H1 (cell line): ENCODE results near the gene RGP1. TPM values are rescaled to one million over a fixed set of nuclear protein-coding genes. Genes with fewer than 3 reads are reported as not detected.

Experiments used
- CHD2 ChIP-seq: IDR thresholded peaks from 2 replicates; pipeline ENCODE4 v1.6.1; 2012; ENCODE audit warnings: low read length, improper control_type of control experiment
- JUND ChIP-seq: IDR thresholded peaks from 2 replicates; pipeline ENCODE4 v1.6.1; 2011; ENCODE audit warnings: mild to moderate bottlenecking, improper control_type of control experiment, low read length
- MAFK ChIP-seq: IDR thresholded peaks from 2 replicates; pipeline ENCODE4 v1.6.1; 2012; ENCODE audit warnings: low read depth, mild to moderate bottlenecking, improper control_type of control experiment, low read length
- PHF8 ChIP-seq: fragments of 200-600 bp; sonication (generic); conservative IDR thresholded peaks from 2 replicates; pipeline ENCODE4 v1.7.1; 2012; ENCODE audit warnings: low read depth, mild to moderate bottlenecking, inconsistent platforms, low read length, moderate library complexity
- SUZ12 ChIP-seq: fragments of 200-600 bp; sonication (generic); IDR thresholded peaks from 2 replicates; pipeline ENCODE4 v1.6.1; 2012; ENCODE audit warnings: mild to moderate bottlenecking, inconsistent platforms, low read length, moderate library complexity, mixed read lengths
- polyA plus RNA-seq, 7 experiments: library from polyadenylated mRNA; depleted of rRNA in 3 of 7; stranded (reverse) in 5 of 7; unstranded in 2 of 7; fragments of >200 nt in 5 of 7; fragments of 200-250 nt in 2 of 7; gene quantifications; 1 replicate in 5 of 7; 2 replicates in 1 of 7; 4 replicates in 1 of 7; pipeline versions ENCODE4 v1.2.1 to v1.2.3, GENCODE V29; 2011 to 2013; ENCODE audit warnings: missing spikeins in 2 of 7, mixed read lengths in 2 of 7
- total RNA-seq: library from RNA; stranded (reverse); fragmentation: NEBNext Ultra II Directional; extraction: Animal tissue kit (Norgen Biotek cat#: 25700); gene quantifications from 2 replicates; pipeline ENCODE4 v1.2.1, GENCODE V29; 2021
- TF ChIP-seq, protein P1 (sequence below): IDR thresholded peaks from 2 replicates; pipeline ENCODE4 v1.6.1; 2012; ENCODE audit warnings: inconsistent platforms

The RGP1 gene
- total and polyA plus RNA-seq, 2 of the 8 experiments (the other 6 are each of a cell fraction or from before 2014, with no cell fraction given): 11.8 to 22.7 TPM

DNA sequence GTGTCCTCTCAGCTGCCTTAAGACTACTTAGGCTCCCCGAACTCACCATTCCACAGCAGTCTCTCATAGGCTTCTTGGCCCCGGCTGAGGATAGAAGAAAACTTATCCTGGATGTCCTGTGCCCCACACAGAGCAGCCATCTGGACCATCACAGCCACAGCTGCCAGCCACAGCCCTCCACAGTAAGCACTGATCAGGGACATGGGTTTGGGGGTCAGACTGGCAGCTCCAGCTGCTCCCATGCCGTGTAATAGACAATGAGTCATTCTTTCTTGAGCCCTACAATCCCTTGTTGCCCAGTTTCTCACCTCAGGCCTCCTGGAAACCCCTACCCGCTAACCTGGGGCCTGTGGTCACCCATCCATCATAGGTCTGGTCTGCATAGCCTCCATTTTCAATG lies 10.9 kb upstream of the RGP1 start (continued):
- TF ChIP-seq, protein P1, sequence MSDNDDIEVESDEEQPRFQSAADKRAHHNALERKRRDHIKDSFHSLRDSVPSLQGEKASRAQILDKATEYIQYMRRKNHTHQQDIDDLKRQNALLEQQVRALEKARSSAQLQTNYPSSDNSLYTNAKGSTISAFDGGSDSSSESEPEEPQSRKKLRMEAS: no peak
- TF ChIP-seq JUND: no peak
- no peak for TF ChIP-seq CHD2
- no peak for TF ChIP-seq MAFK
- no peak for TF ChIP-seq SUZ12
- TF ChIP-seq PHF8: no peak
